ENCODE measurements around the gene APLNR. TPM values are rescaled to one million over a fixed set of nuclear protein-coding genes. Genes with fewer than 3 reads are reported as not detected.
"Not testable (repeated sequence)": the region's sequence is repeated elsewhere in the genome, so short reads cannot be mapped to it uniquely, and the experiment has no call there.

The APLNR gene
- total and polyA plus RNA-seq, 2 of the 8 experiments (the other 6 are each of a cell fraction or from before 2014, with no cell fraction given) = 0.80 TPM; not detected in 1

DNA sequence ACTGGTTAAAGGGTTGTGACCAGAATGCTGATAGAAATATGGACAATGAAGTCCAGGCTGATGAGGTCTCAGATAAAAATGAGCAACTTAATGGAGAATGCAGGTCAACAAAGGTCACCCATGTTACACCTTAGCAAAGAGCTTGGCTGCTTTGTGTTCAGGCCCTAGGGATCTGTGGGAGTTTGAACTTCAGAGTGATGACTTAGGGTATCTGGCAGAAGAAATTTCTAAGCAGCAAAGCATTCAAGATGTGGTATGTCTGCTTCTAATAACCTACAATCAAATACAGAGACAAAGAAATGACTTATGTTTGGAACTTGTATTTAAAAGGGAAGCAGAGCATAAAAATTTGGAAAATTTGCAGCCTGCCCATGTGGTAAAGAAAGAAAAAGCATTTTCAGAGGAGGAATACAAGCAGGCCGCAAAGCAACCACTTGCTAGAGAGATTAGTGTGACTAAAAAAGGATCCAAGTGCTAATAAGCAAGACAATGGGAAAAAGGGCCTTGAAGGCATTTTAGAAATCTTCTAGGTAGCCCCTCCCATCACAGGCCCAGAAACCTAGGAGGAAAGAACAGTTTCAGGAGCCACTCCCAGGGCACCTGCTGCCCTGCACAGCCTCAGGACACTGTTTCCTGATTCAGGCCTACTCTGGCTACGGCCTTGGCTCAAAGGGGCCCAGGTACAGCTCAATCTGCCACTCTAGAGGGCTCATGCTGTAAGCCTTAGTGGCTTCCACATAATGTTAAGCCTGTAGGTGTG lies 46.4 kb upstream of the APLNR start (continued):
- TF ChIP-seq ZNF274 (IDR thresholded peaks at IDR 0.05; ENCODE audit: borderline replicate concordance, extremely low read depth, low read length) = no peak

- H3K4me1 ChIP-seq (replicated peaks in 1 of 4; ENCODE audit: control insufficient read depth in 3 of 4, insufficient read depth in 4 of 4, low read length in 3 of 4) = peaks cover 5 to 15% (median 11%) of the 10 kb centered on the region in 4 experiments
- H3K14ac ChIP-seq (ENCODE audit: insufficient read length); H2BK120ac ChIP-seq (replicated peaks; ENCODE audit: low read depth, low read length); H3K27ac ChIP-seq (ENCODE audit: low read depth, low read length); H3K4me3 ChIP-seq (ENCODE audit: extremely low read depth in 1 of 4, insufficient read depth in 2 of 4, low read depth in 3 of 4, low read length in 4 of 4); H2BK15ac ChIP-seq (ENCODE audit: low read length); H3K4ac ChIP-seq (replicated peaks; ENCODE audit: insufficient read length, low read depth, low read length); H3K36me3 ChIP-seq (ENCODE audit: control insufficient read depth in 2 of 4, insufficient read depth in 4 of 4, low read length in 3 of 4); H4K5ac ChIP-seq (ENCODE audit: insufficient read length, low read depth, low read length); H3K23me2 ChIP-seq (ENCODE audit: low read depth, low read length); H3K9ac ChIP-seq (replicated peaks in 1 of 4; ENCODE audit: extremely low read depth in 1 of 4, low read depth in 3 of 4, low read length in 3 of 4); H3K4me2 ChIP-seq (ENCODE audit: insufficient read depth in 1 of 2, low read depth in 2 of 2, low read length in 2 of 2); H3K79me2 ChIP-seq (ENCODE audit: control insufficient read depth in 1 of 2, insufficient read depth in 2 of 2, low read length in 2 of 2); H4K20me1 ChIP-seq (replicated peaks in 1 of 2; ENCODE audit: control insufficient read depth in 1 of 2, insufficient read depth in 2 of 2, low read length in 2 of 2); CTCF ChIA-PET (ENCODE audit: partially characterized antibody); H2AFZ ChIP-seq (ENCODE audit: low read length); H3K23ac ChIP-seq (ENCODE audit: insufficient read length); H3K79me1 ChIP-seq (ENCODE audit: low read depth, low read length); H3K9me3 ChIP-seq (ENCODE audit: insufficient read depth in 2 of 2, low read depth in 1 of 2, low read length in 1 of 2); H4K8ac ChIP-seq (ENCODE audit: extremely low read depth, insufficient read depth, low read length); H2BK5ac ChIP-seq (ENCODE audit: low read depth, low read length); H3K18ac ChIP-seq (ENCODE audit: extremely low read depth, low read length); H4K91ac ChIP-seq (replicated peaks; ENCODE audit: insufficient read length, low read length); FAIRE-seq; H3K27me3 ChIP-seq (replicated peaks in 1 of 4; ENCODE audit: control insufficient read depth in 3 of 4, extremely low read depth in 1 of 4, insufficient read depth in 3 of 4, low read length in 3 of 4); H3K56ac ChIP-seq (replicated peaks; ENCODE audit: insufficient read length, low read depth, low read length); DNase-seq (ENCODE audit: low read depth in 1 of 2, low spot score in 2 of 2): not testable (repeated sequence)
- WGBS, 2 experiments (ENCODE audit: extremely low coverage in 1 of 2, insufficient coverage in 1 of 2, insufficient read length in 1 of 2, insufficient replicate concordance in 2 of 2, low coverage in 1 of 2, low lambda C conversion rate in 2 of 2, missing lambda C conversion rate in 1 of 2) = 75% methylated on average over 6 of the region's 6 CpGs; no CpG with 5 or more reads in 1 of the 2 experiments
- POLR2A ChIA-PET (ENCODE audit: partially characterized antibody) = interaction anchor here (2.3 kb wide), 1 partner anchor 13 kb away, joined by 11 read pairs; no protein-coding TSS in a partner anchor
- 0 out of 2 replicates have a peak overlapping the region, but pooled peaks have one; percentile 44 for H2BK12ac ChIP-seq (ENCODE audit: low read depth, low read length)
- H2BK20ac ChIP-seq (ENCODE audit: low read length) = peak overlapping the region; percentile 64; the same call in 1 of the 2 replicates
- H2AK5ac ChIP-seq (ENCODE audit: low read depth, low read length) = 0 out of 2 replicates have a peak overlapping the region, but pooled peaks have one; percentile 33
Measured at GRCh38 chr11:57281546-57281945, 44.5 kb upstream of the APLNR start.
